Endothelial cell of umbilical vein (primary cell): ENCODE measurements around the gene ISLR.

Source experiments
- EZH2 ChIP-seq: IDR thresholded peaks from 2 replicates; pipeline ENCODE4 v1.6.1; 2012; ENCODE audit warnings: borderline replicate concordance, low read depth, mild to moderate bottlenecking, moderate library complexity, low read length, inconsistent platforms; ENCODE audit not compliant: severe bottlenecking
- FOS ChIP-seq: IDR thresholded peaks from 2 replicates; pipeline ENCODE4 v1.6.1; 2011; ENCODE audit warnings: mild to moderate bottlenecking, low read length, moderate library complexity, borderline replicate concordance; ENCODE audit not compliant: insufficient read depth
- GATA2 ChIP-seq: IDR thresholded peaks from 2 replicates; pipeline ENCODE4 v1.7.0; 2011; ENCODE audit warnings: low read depth, mild to moderate bottlenecking, moderate library complexity, mixed read lengths, low read length; ENCODE audit not compliant: insufficient read length, insufficient read depth
- JUN ChIP-seq: IDR thresholded peaks from 2 replicates; pipeline ENCODE4 v1.6.1; 2011; ENCODE audit warnings: borderline replicate concordance, low read depth; ENCODE audit not compliant: insufficient read length, insufficient read depth
- MYC ChIP-seq: IDR thresholded peaks from one replicate; pipeline ENCODE4 v1.6.1; 2011; ENCODE audit warnings: mild to moderate bottlenecking, low read depth, low read length
- POLR2A ChIP-seq: IDR thresholded peaks from 2 replicates; pipeline ENCODE4 v1.6.1; 2012; ENCODE audit warnings: low read depth, mild to moderate bottlenecking, control low read depth, low read length
- POLR2AphosphoS5 ChIP-seq: IDR thresholded peaks from 2 replicates; pipeline ENCODE4 v1.6.1; 2012; ENCODE audit warnings: low read depth, mild to moderate bottlenecking, control low read depth, low read length, moderate library complexity; ENCODE audit not compliant: insufficient read depth
- TF ChIP-seq, protein P1 (sequence below), 2 donors: IDR thresholded peaks; 1 replicate in 1 of 2; 2 replicates in 1 of 2; pipeline ENCODE4 v1.5.1; 2011; ENCODE audit warnings: low read length in 2 of 2, mild to moderate bottlenecking in 2 of 2, moderate library complexity in 2 of 2, control low read depth in 1 of 2, inconsistent platforms in 1 of 2, low read depth in 1 of 2; ENCODE audit not compliant: insufficient read depth in 1 of 2; ENCODE audit errors: extremely low read depth in 1 of 2
- TF ChIP-seq, protein P2 (sequence below): IDR thresholded peaks from 2 replicates; pipeline ENCODE4 v1.6.1; 2011; ENCODE audit not compliant: insufficient read depth, insufficient read length

DNA sequence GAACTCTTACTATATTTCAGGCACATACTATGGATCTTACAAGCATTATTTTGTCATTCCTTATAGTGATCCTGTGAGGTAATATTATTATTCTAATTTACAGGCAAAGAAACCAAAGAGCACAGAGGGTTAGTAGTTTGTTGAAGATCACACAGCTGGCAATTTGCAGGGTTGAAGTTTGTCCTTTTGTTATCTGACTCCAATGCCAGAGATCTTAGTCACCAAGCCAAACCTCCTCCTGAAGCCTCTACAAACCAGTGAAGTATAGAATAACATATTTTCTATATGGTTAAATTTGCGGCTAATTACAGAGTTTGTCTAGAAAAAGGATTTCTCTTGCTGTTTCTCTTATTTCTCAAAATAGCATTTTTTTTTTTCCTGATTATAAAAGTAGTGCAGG lies 31.9 kb upstream of the ISLR start:
- TF ChIP-seq POLR2AphosphoS5 (no peak), POLR2A (no peak), EZH2 (no peak), GATA2 (no peak), JUN (no peak), FOS (no peak), MYC (no peak)
- TF ChIP-seq, protein P1, sequence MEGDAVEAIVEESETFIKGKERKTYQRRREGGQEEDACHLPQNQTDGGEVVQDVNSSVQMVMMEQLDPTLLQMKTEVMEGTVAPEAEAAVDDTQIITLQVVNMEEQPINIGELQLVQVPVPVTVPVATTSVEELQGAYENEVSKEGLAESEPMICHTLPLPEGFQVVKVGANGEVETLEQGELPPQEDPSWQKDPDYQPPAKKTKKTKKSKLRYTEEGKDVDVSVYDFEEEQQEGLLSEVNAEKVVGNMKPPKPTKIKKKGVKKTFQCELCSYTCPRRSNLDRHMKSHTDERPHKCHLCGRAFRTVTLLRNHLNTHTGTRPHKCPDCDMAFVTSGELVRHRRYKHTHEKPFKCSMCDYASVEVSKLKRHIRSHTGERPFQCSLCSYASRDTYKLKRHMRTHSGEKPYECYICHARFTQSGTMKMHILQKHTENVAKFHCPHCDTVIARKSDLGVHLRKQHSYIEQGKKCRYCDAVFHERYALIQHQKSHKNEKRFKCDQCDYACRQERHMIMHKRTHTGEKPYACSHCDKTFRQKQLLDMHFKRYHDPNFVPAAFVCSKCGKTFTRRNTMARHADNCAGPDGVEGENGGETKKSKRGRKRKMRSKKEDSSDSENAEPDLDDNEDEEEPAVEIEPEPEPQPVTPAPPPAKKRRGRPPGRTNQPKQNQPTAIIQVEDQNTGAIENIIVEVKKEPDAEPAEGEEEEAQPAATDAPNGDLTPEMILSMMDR (IDR thresholded peaks at IDR 0.05; ENCODE audit: extremely low read depth in 1 of 2, insufficient read depth in 1 of 2, low read depth in 1 of 2, low read length in 2 of 2), result no peak
- TF ChIP-seq, protein P2, sequence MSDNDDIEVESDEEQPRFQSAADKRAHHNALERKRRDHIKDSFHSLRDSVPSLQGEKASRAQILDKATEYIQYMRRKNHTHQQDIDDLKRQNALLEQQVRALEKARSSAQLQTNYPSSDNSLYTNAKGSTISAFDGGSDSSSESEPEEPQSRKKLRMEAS, result no peak
